Lower leg skin (tissue), 4 donors: ENCODE data around the gene PRKCH. TPM values are rescaled to one million over a fixed set of nuclear protein-coding genes. Genes with fewer than 3 reads are reported as not detected.
"Not testable (repeated sequence)": the region's sequence is repeated elsewhere in the genome, so short reads cannot be mapped to it uniquely, and the experiment has no call there.

Source experiments
- DNase-seq, 2 donors: peaks; one replicate each; pipeline ENCODE4 v3.0.0-alpha.2; 2019; ENCODE audit warnings: low spot score in 2 of 2
- H3K4me3 ChIP-seq: fragments of 200-600 bp; sonication (generic); 2 replicates; pipeline ENCODE4 v1.5.1; 2017; ENCODE audit warnings: mild to moderate bottlenecking, low read depth; ENCODE audit not compliant: poor library complexity, severe bottlenecking
- CTCF ChIP-seq, 3 donors: fragments of 450-650 bp; IDR thresholded peaks; one replicate each; pipeline ENCODE4 v1.5.1; 2016; ENCODE audit warnings: antibody characterized with exemption in 3 of 3, mild to moderate bottlenecking in 3 of 3, moderate library complexity in 2 of 3
- POLR2A ChIP-seq, 2 donors: fragments of 450-650 bp; IDR thresholded peaks; one replicate each; pipeline ENCODE4 v1.6.1; 2016 to 2017; ENCODE audit warnings: antibody characterized with exemption in 2 of 2, mild to moderate bottlenecking in 1 of 2, moderate library complexity in 1 of 2
- WGBS, 2 donors: methylation state at CpG; one replicate each; pipeline ENCODE4 v1.1.5; 2018; 5-methylcytosine and 5-hydroxymethylcytosine counted together
- intact Hi-C: fragments of 100-400 bp; cut with DNase I; formaldehyde crosslinking; loops from one replicate; pipeline ENCODE4 v1.15.0; 2023; ENCODE audit warnings: low total_unique reads
- total RNA-seq, 4 donors: library from RNA; depleted of rRNA; stranded (reverse); fragments of >200 nt; gene quantifications; one replicate each; pipeline ENCODE4 v1.1.0, GENCODE V29; 2016

The PRKCH gene
- total RNA-seq, 4 donors from 2014 or later = 57.3 to 103 (median 66.7) TPM

- intact Hi-C loops = no loop called here
- WGBS, 2 donors = 70 to 71% methylated on average over 10 of the region's 10 CpGs
- H3K4me3 ChIP-seq = no peak overlapping the region
- TF ChIP-seq POLR2A (IDR thresholded peaks at IDR 0.05) (no peak), CTCF (IDR thresholded peaks at IDR 0.05) (no peak)
- peak in 1 of 2 donors; percentile 82 for DNase-seq
Measured at GRCh38 chr14:61527325-61528100, 206.1 kb downstream of the PRKCH start.

- DNase-seq = no peak
- 66 to 70% methylated on average over 9 of the region's 9 CpGs for WGBS, 2 donors
- intact Hi-C loops = no loop called here
Measured at GRCh38 chr14:61528591-61529021, 207.2 kb downstream of the PRKCH start.

GRCh38 chr14:61529360-61529759, 208.0 kb downstream of the PRKCH start:
- DNase-seq, intact Hi-C loops, H3K4me3 ChIP-seq: not testable (repeated sequence)
- WGBS, 2 donors = 94% methylated on average over 4 of the region's 5 CpGs

More at GRCh38 chr14:61528591-61529021, 207.2 kb downstream of the PRKCH start:
- no peak overlapping the region for H3K4me3 ChIP-seq
- TF ChIP-seq POLR2A (IDR thresholded peaks at IDR 0.05) (no peak), CTCF (IDR thresholded peaks at IDR 0.05) (no peak)

- intact Hi-C loops = no loop called here
- 79 to 90% methylated on average over 6 of the region's 6 CpGs for WGBS, 2 donors
- no peak overlapping the region for H3K4me3 ChIP-seq
- DNase-seq = peak in 1 of 2 donors; percentile 63
- TF ChIP-seq POLR2A (IDR thresholded peaks at IDR 0.05) = no peak
- TF ChIP-seq CTCF (IDR thresholded peaks at IDR 0.05) = no peak
Measured at GRCh38 chr14:61530296-61530695, 208.9 kb downstream of the PRKCH start.

- WGBS, 2 donors = 66 to 71% methylated on average over 5 of the region's 5 CpGs
- DNase-seq = peak in 1 of 2 donors; percentile 68
- H3K4me3 ChIP-seq = no peak overlapping the region
- no peak for TF ChIP-seq CTCF (IDR thresholded peaks at IDR 0.05)
- no peak for TF ChIP-seq POLR2A (IDR thresholded peaks at IDR 0.05)
- intact Hi-C loops = no loop called here
Measured at GRCh38 chr14:61530896-61531295, 209.5 kb downstream of the PRKCH start.

GRCh38 chr14:61531465-61532122, 210.2 kb downstream of the PRKCH start:
- DNase-seq = peak in 1 of 2 donors; percentile 10
- WGBS, 2 donors = 44 to 47% methylated on average over 5 of the region's 5 CpGs
- TF ChIP-seq POLR2A (IDR thresholded peaks at IDR 0.05) (no peak), CTCF (IDR thresholded peaks at IDR 0.05) (no peak)
- H3K4me3 ChIP-seq = no peak overlapping the region
- intact Hi-C loops = no loop called here
